AG09319 (cell line): ENCODE data around the gene CLP1.
"Not testable (repeated sequence)": the region's sequence is repeated elsewhere in the genome, so short reads cannot be mapped to it uniquely, and the experiment has no call there.

ENCODE experiments used
- DNase-seq: peaks from one replicate; pipeline ENCODE4 v3.0.0-alpha.2; 2010; ENCODE audit warnings: low read depth; ENCODE audit errors: extremely low read depth
- CTCF ChIP-seq: IDR thresholded peaks from 2 replicates; pipeline ENCODE4 v1.5.1; 2011; ENCODE audit warnings: low read depth, mild to moderate bottlenecking, inconsistent platforms, low read length, moderate library complexity

The CLP1 gene

GRCh38 chr11:57651408-57651807, 6.2 kb upstream of the CLP1 start:
- DNase-seq = no peak
- no peak for TF ChIP-seq CTCF

GRCh38 chr11:57652230-57652629, 5.3 kb upstream of the CLP1 start:
- DNase-seq = not testable (repeated sequence)

GRCh38 chr11:57652662-57653061, 4.9 kb upstream of the CLP1 start:
- DNase-seq = no peak
- no peak for TF ChIP-seq CTCF

- no peak for TF ChIP-seq CTCF
- no peak for DNase-seq
These were observed 4.4 kb upstream of the CLP1 start for GRCh38 chr11:57653163-57653562.

GRCh38 chr11:57656885-57657193, 723 bp upstream of the CLP1 start:
- no peak for TF ChIP-seq CTCF
- no peak for DNase-seq

- TF ChIP-seq CTCF = no peak
- no peak for DNase-seq
These were observed 430 bp downstream of the CLP1 start for GRCh38 chr11:57658023-57658361.

- TF ChIP-seq CTCF = no peak
- DNase-seq = no peak
These were observed 2.1 kb downstream of the CLP1 start for GRCh38 chr11:57659669-57660068.

GRCh38 chr11:57662893-57663292, 5.3 kb downstream of the CLP1 start:
- DNase-seq = no peak
- no peak for TF ChIP-seq CTCF
